ENCODE data around the gene HAND2.

HAND2 gene

DNA sequence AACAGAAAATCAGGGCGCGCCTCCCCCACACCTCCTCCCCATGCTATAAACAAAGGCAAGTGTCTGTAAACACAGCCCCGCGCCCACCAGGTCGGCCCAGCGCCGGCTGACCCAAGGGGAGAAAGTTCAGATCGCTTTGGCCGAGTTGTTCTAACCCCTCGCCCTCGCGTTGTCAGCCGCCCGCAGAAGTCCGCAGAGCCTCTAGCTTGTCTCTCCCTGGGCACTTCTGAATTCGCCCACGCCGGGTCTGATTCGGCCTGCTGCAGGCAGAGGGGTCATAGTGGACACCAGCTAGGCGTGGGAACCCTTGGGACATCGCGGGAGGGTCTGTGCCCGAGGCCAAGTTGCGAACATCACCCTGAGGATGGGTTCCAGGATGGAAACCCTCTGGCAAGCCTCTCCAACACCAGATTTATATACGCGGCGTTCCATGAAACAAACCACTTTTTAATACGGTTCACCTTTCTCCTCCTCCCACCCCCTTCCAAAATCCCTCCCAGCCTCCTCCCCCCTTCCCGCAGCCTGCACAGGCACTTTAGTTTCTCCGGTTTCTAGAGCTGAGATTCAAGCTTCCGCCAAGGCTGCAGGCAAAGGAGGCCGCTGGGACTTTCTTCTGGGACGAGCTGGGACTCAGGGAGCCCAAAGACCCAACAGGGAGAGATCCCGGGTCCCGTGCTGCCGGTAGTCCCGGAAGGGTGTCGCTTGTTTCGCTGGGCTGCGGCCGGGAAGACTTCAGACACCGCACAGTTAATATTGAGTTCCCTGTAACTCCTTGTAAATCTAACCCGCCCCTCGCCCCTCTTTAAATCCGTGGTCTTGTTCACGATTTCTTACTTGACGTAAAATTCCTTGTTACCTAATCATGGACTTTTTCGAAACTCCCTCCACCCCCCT lies 4.7 kb downstream of the HAND2 start:
- no peak overlapping the region for H3K9ac ChIP-seq (ENCODE audit: low read depth, low read length)
- no peaks in the 10 kb centered on the region for H3K36me3 ChIP-seq (ENCODE audit: insufficient read depth, low read depth, low read length)
- peaks cover 16% of the 10 kb centered on the region; the same call in 1 of the 2 replicates for H3K9me3 ChIP-seq (ENCODE audit: insufficient read depth, low read depth, low read length)
- 0 out of 2 replicates have a peak overlapping the region, but pooled peaks have one; percentile 25 for H3K4me3 ChIP-seq (ENCODE audit: low read length)
- peaks cover 12% of the 10 kb centered on the region; the same call in 1 of the 2 replicates for H3K4me1 ChIP-seq (ENCODE audit: insufficient read depth, low read length)
- H3K27ac ChIP-seq (ENCODE audit: low read length), result no peak overlapping the region
- H3K27me3 ChIP-seq (ENCODE audit: insufficient read depth, low read length), result peaks cover 98% of the 10 kb centered on the region

DNA sequence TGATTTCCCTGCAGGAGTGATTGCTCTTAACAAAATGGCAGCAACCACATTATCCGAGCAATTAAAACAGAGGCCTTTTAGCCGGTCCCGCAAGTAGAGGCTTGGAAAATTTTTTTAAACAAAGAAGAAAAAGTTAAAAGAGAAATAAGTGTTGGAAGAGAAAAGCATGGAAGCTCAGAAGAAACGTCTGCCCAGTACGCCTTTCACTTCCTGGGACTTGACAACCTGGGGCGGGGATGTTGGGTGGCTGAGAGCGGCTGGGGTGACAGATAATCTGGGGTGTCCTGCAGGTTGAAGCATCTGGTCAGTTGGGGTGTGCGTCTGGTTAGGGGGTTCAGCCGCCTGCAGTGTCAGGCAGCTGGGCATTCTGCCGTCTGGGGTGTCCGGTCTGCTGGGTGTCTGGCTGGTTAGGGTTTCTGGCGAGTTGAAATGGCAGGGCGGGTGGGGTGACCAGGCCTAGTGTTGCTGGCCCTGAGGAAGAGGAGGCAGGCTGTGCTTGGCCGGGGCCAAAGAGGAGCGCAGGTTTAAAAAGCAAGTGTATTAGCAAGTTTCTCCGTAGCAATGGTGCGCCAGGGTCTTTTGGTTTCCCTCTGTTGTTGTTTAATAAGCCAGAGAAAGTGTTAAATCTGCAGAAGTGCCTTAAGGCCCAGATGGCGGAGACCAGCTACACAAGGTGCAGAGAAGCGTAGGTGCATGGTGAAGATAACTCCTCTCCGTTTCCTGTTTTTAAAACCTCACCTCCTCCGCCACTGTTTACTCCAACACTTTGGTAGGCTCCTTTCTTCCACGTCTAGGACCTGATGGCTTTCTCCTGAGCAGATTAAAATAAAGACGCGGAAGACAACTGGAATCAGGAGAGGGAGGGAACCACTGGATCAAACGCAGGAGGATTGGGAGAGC lies 5.6 kb downstream of the HAND2 start:
- Histone ChIP-seq H3K27me3 (ENCODE audit: insufficient read depth, low read length) (peaks cover 98% of the 10 kb centered on the region), H3K9ac (ENCODE audit: low read depth, low read length) (no peak overlapping the region), H3K4me1 (ENCODE audit: insufficient read depth, low read length) (peaks cover 12% of the 10 kb centered on the region; the same call in 1 of the 2 replicates), H3K4me3 (ENCODE audit: low read length) (no peak overlapping the region), H3K27ac (ENCODE audit: low read length) (no peak overlapping the region), H3K36me3 (ENCODE audit: insufficient read depth, low read depth, low read length) (no peaks in the 10 kb centered on the region), H3K9me3 (ENCODE audit: insufficient read depth, low read depth, low read length) (peaks cover 16% of the 10 kb centered on the region; the same call in 1 of the 2 replicates)

DNA sequence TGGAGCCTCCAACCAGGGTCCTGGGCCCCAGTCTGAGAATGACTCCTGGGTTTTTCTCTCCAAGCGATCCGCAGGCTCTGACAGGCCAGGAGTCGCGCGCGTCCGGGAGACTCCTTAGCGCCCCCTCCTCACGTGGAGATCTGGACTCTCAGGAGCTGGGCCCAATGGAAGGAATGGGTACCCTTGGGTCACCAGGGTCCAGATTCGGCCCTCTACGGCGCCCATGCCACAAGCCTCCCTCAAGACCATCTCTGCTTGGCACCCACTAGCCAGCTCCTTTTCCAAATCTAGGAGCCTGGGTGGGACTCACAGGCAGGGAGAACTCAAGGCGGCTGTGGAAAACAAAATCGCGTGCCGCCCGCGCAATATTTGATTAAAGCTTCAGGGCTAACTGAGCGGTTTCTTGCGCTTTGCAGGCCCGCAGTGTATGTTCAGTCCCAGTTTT lies 7.1 kb downstream of the HAND2 start:
- peaks cover 100% of the 10 kb centered on the region for H3K27me3 ChIP-seq (ENCODE audit: insufficient read depth, low read length)
- no peak overlapping the region for H3K9ac ChIP-seq (ENCODE audit: low read depth, low read length)
- no peak overlapping the region for H3K27ac ChIP-seq (ENCODE audit: low read length)
- peak overlapping the region; percentile 60; the same call in 1 of the 2 replicates for H3K4me3 ChIP-seq (ENCODE audit: low read length)
- peaks cover 17% of the 10 kb centered on the region; the same call in 1 of the 2 replicates for H3K4me1 ChIP-seq (ENCODE audit: insufficient read depth, low read length)
- no peaks in the 10 kb centered on the region for H3K36me3 ChIP-seq (ENCODE audit: insufficient read depth, low read depth, low read length)
- peaks cover 16% of the 10 kb centered on the region; the same call in 1 of the 2 replicates for H3K9me3 ChIP-seq (ENCODE audit: insufficient read depth, low read depth, low read length)

DNA sequence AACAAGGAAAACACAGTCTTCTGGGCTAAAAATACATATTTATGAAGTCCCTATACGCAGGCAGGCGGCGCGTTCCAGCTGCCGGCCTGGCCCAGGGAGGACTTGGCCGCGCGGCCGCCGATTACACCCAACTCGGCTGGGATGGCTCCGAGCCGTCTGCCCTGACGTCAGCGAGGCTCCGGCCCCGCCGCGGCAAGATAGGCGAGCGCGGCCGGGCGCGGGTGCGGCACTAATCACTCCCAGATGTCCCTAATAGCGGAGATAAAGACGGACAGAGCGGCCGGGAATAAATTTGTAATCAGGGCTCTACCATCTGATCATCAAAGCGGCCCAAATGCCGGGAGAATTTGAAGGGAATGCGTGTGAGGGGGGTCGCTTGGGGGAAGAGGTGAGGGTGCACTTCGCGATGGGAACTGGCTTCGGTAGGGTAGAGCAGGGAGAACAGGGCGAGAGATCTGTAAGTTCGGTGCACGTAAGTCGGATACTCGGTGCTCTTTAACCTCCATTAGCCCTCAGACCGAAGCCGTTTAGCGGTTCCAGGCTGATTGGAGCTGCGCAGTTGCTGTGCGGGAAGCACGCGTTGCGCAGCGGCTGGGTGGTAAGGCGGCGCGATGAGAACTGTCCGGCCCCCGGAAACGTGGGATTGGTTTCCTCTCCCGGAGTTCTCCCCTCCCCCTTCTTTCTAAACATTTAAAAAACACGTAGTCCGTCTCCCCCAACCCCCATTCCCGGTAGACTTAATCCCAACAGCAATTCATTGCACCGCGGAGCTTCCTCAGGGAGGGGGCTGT lies 7.7 kb downstream of the HAND2 start:
- Histone ChIP-seq H3K9me3 (ENCODE audit: insufficient read depth, low read depth, low read length) (peaks cover 16% of the 10 kb centered on the region; the same call in 1 of the 2 replicates), H3K27ac (ENCODE audit: low read length) (no peak overlapping the region), H3K36me3 (ENCODE audit: insufficient read depth, low read depth, low read length) (no peaks in the 10 kb centered on the region), H3K9ac (ENCODE audit: low read depth, low read length) (no peak overlapping the region), H3K4me3 (ENCODE audit: low read length) (peak overlapping the region; percentile 60), H3K4me1 (ENCODE audit: insufficient read depth, low read length) (peaks cover 15% of the 10 kb centered on the region; the same call in 1 of the 2 replicates), H3K27me3 (ENCODE audit: insufficient read depth, low read length) (peaks cover 100% of the 10 kb centered on the region)

DNA sequence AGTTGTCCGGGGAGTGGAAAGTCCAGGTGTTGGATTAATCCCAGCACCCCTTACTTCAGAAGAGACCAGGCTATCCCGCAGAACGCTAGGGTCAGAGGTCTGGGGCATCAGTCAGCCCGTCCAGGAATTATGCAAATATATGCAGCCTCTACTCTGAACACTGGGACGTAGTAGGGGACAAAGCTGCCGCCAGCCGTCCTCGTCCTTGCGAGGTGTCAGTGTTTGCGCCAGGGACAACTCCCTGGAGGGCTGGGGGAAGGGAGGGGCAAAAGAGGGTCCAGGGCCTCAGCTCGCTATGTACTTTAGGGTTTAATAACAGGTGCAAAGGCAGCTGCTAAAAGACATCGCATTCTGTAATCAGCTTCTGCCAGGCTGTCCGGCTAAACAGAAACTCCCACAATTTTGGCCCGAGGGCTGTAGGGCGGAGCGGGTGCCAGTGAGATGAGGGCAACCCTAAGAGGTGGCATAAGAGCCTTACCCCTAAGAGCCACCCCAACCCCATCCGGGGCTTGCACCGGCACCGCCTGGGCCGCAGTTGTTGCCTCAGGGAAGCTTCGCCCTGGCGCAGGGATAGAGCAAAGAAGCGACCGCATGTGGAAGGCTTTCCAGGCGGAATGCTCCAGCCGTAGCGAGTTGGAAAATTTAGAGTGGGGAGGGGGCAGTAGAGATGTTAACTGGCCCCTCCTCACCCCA lies 8.4 kb downstream of the HAND2 start:
- peaks cover 13% of the 10 kb centered on the region; the same call in 1 of the 2 replicates for H3K9me3 ChIP-seq (ENCODE audit: insufficient read depth, low read depth, low read length)
- peaks cover 100% of the 10 kb centered on the region for H3K27me3 ChIP-seq (ENCODE audit: insufficient read depth, low read length)
- H3K4me1 ChIP-seq (ENCODE audit: insufficient read depth, low read length), result peaks cover 15% of the 10 kb centered on the region; the same call in 1 of the 2 replicates
- no peak overlapping the region for H3K27ac ChIP-seq (ENCODE audit: low read length)
- no peaks in the 10 kb centered on the region for H3K36me3 ChIP-seq (ENCODE audit: insufficient read depth, low read depth, low read length)
- no peak overlapping the region for H3K9ac ChIP-seq (ENCODE audit: low read depth, low read length)
- peak overlapping the region; percentile 60; the same call in 1 of the 2 replicates for H3K4me3 ChIP-seq (ENCODE audit: low read length)

DNA sequence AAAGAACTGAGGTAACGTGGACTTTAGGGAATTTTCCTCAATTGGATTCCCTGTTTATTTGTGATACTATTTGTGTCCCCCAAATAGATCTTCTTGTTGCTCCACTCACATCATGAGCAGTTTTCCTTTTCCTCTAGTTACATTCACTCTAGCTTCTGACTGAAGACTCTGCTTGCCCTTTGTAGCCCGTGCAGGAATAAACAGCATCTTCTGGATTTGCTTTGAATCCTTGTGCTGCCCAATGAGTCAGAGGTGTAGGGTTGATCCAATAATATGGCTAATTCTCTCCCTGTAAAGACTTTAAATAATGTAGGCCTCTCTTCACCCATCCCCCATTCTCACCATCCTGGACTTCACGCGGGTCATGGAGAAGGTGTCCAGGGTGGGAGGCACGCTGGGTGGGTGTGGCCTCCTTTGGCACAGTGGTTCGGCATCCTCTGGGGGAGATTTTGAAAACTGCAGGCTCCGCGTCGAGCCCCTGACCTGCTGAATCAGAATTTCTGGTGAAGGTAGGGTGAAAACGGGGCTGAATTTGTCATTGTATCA lies 9.0 kb downstream of the HAND2 start:
- H3K9ac ChIP-seq (ENCODE audit: low read depth, low read length), result no peak overlapping the region
- no peaks in the 10 kb centered on the region for H3K36me3 ChIP-seq (ENCODE audit: insufficient read depth, low read depth, low read length)
- no peak overlapping the region for H3K4me3 ChIP-seq (ENCODE audit: low read length)
- H3K9me3 ChIP-seq (ENCODE audit: insufficient read depth, low read depth, low read length), result peaks cover 13% of the 10 kb centered on the region; the same call in 1 of the 2 replicates
- peaks cover 100% of the 10 kb centered on the region for H3K27me3 ChIP-seq (ENCODE audit: insufficient read depth, low read length)
- peaks cover 15% of the 10 kb centered on the region; the same call in 1 of the 2 replicates for H3K4me1 ChIP-seq (ENCODE audit: insufficient read depth, low read length)
- H3K27ac ChIP-seq (ENCODE audit: low read length), result no peak overlapping the region

DNA sequence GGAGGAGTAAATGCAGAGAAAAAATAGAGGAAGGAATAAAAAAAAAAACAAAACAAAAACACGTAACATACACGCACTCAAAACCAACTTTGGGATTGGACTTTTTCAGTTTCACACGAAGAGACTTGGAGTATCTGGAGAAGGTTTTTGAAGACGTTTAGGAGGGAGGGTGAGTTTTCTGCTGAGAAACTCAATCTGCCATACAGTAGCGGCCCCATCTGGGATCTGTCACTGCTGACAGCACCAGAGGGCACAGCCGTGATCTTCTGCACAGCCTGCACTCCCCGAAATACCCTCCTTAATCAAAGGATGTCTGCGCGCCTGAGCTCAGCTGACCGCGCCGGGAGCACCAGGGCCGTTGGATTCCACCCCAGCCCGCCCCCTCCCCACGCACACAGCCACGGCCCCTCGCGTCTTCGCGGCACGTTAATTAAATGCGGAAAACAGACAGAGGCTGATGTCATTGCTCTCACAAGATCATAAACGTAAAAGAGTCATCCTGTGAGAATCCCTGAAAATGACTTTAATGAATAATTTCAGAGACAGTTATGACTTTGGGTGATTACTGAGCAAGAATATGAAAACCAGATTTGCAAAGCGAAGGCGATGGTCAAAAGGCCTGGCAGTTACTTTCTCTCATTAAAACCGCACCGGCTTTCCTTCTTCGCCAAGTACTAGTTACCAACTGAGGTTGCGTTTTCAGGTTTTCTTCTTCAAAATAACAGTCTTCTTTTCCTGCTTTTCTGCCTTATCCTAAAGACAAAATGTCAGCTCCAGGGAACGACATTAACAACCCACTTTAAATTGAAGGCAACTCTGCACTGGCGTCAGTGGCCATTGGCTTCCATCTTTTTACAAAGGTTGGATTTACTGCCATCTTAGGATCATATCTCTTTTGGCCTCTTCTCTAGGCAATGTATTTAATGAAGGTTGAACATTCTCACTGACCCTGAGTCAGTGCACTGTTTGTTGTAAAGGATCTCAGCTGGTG lies 10.6 kb downstream of the HAND2 start:
- H3K4me3 ChIP-seq (ENCODE audit: low read length), result no peak overlapping the region
- peaks cover 12% of the 10 kb centered on the region; the same call in 1 of the 2 replicates for H3K4me1 ChIP-seq (ENCODE audit: insufficient read depth, low read length)
- H3K27me3 ChIP-seq (ENCODE audit: insufficient read depth, low read length), result peaks cover 100% of the 10 kb centered on the region
- H3K36me3 ChIP-seq (ENCODE audit: insufficient read depth, low read depth, low read length), result no peaks in the 10 kb centered on the region
- H3K9me3 ChIP-seq (ENCODE audit: insufficient read depth, low read depth, low read length), result peaks cover 3% of the 10 kb centered on the region; the same call in 1 of the 2 replicates
- no peak overlapping the region for H3K27ac ChIP-seq (ENCODE audit: low read length)
- H3K9ac ChIP-seq (ENCODE audit: low read depth, low read length), result no peak overlapping the region

DNA sequence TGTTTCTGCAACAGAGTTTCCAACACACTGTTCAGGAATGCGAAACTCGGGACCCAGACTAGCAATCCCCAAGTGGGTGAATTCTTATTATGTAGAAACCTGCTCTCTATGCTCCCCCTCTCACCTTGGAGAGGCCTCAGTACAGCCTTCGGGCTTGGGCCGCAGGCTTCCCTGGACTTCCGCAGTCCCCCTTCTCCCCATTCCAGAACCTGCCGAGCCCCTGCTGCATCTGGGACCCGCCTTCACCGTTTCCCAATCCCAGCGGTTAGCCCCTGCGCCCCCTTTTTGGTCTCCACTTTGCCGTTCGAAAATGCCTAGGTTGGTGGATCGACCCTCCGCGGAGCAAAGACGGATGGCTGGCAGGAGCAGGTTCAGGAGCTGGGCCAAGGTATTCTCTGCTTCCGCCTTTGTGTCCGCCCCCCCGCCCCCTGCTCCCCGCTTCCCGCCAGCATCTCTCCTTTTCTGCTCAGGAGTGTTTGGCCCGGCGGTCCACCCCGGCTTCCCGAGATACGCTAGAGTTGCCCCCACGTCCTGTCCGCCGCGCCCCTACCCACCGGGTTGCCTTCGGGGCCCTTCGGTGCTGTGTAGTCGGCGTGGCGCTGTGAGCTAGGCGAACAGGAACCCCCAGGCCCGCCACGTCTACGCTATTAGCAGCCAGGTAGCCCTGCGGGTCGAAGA lies 11.5 kb downstream of the HAND2 start:
- H3K27ac ChIP-seq (ENCODE audit: low read length), result no peak overlapping the region
- H3K9ac ChIP-seq (ENCODE audit: low read depth, low read length), result no peak overlapping the region
- H3K9me3 ChIP-seq (ENCODE audit: insufficient read depth, low read depth, low read length), result peaks cover 3% of the 10 kb centered on the region; the same call in 1 of the 2 replicates
- H3K27me3 ChIP-seq (ENCODE audit: insufficient read depth, low read length), result peaks cover 100% of the 10 kb centered on the region
- H3K36me3 ChIP-seq (ENCODE audit: insufficient read depth, low read depth, low read length), result no peaks in the 10 kb centered on the region
- peaks cover 12% of the 10 kb centered on the region; the same call in 1 of the 2 replicates for H3K4me1 ChIP-seq (ENCODE audit: insufficient read depth, low read length)
- peak overlapping the region; percentile 10; the same call in 1 of the 2 replicates for H3K4me3 ChIP-seq (ENCODE audit: low read length)

DNA sequence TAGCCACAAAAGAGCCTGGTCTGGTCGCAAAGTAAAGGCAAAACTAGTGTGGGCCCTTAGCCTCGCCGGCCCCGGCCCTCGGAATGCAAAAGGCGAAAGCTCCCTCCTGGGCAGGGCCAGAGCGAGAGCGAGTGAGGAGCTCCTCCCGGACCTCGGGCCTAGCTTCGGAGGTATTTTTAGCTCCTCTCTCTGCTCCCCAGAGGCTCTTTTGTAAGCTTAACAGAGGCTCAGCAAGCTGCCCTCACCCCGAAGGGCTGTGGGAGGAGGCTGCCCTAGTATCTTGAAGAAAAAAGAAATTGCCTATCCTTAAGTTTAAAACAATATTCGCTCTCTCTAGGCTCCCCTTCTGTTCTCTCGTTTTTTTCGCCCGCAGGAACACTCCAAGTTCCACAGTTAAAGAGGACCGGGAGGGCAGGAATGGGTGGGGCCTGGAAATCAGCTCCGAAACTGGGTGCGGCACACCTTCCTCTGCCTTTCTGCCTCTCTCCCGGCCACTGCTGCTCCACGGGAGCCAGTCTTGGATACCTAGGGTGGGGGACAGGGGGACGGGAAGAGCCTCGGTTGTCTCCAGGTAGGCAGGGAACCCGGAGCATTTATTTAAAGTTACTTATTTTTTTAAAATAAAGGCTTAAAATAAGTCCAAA lies 12.1 kb downstream of the HAND2 start:
- Histone ChIP-seq H3K9ac (ENCODE audit: low read depth, low read length) (no peak overlapping the region), H3K27ac (ENCODE audit: low read length) (no peak overlapping the region), H3K4me1 (ENCODE audit: insufficient read depth, low read length) (peaks cover 12% of the 10 kb centered on the region; the same call in 1 of the 2 replicates), H3K9me3 (ENCODE audit: insufficient read depth, low read depth, low read length) (peaks cover 3% of the 10 kb centered on the region; the same call in 1 of the 2 replicates), H3K4me3 (ENCODE audit: low read length) (peak overlapping the region; percentile 10; the same call in 1 of the 2 replicates), H3K27me3 (ENCODE audit: insufficient read depth, low read length) (peaks cover 100% of the 10 kb centered on the region), H3K36me3 (ENCODE audit: insufficient read depth, low read depth, low read length) (no peaks in the 10 kb centered on the region)

Measured in iPS-20b (cell line).